ENCODE results near the gene YIPF3. TPM values are rescaled to one million over a fixed set of nuclear protein-coding genes. Genes with fewer than 3 reads are reported as not detected.

YIPF3 gene
- total and polyA plus RNA-seq, 9 of the 15 experiments (the other 6 are each of a cell fraction or from before 2014, with no cell fraction given), result 27.5 to 75.3 (median 57.6) TPM

DNA sequence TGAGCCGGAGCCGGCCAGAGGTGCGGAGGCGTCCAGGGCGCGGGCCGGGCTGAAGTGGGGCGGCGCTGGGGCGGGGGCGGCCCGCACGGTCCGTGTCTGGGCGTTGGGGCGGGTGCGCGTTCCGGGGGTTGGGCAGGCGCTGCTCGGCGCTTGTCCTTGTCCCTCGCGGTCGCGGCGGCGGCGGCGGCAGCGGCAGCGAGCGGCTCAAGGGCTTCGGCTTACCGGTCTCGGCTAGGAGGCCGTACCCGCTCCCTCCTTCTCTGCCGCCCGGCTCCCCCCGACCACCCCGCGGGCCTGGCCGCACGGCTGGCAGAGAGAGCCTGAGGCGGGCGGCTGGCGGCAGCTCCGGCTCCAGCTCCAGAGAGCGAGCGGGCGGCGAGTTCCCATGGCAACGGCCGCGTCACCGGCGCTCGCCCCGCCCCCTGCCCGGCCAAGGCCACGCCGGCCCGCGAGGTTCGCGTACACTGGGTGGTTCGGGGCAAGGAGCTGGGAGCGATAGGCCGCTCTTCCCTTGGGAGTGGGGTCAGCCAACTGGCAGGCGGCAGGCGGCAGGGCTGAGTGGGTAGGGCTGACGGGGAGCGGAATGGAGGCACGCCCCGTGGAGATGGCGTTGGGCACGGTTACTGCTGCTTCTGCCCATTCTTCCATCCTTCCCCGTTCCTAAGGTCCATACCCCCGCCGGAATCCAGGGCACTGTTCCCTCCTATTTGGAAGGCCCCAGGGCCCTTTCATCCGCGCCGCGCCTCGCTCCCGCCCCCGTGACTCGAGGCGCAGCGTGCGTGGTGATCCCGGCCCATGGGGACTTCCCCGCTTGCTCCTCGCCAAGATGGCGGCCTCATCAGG lies 6.5 kb downstream of the YIPF3 start, which contains the start of gene LRRC73 (continued):
- TF ChIP-seq, protein P1, sequence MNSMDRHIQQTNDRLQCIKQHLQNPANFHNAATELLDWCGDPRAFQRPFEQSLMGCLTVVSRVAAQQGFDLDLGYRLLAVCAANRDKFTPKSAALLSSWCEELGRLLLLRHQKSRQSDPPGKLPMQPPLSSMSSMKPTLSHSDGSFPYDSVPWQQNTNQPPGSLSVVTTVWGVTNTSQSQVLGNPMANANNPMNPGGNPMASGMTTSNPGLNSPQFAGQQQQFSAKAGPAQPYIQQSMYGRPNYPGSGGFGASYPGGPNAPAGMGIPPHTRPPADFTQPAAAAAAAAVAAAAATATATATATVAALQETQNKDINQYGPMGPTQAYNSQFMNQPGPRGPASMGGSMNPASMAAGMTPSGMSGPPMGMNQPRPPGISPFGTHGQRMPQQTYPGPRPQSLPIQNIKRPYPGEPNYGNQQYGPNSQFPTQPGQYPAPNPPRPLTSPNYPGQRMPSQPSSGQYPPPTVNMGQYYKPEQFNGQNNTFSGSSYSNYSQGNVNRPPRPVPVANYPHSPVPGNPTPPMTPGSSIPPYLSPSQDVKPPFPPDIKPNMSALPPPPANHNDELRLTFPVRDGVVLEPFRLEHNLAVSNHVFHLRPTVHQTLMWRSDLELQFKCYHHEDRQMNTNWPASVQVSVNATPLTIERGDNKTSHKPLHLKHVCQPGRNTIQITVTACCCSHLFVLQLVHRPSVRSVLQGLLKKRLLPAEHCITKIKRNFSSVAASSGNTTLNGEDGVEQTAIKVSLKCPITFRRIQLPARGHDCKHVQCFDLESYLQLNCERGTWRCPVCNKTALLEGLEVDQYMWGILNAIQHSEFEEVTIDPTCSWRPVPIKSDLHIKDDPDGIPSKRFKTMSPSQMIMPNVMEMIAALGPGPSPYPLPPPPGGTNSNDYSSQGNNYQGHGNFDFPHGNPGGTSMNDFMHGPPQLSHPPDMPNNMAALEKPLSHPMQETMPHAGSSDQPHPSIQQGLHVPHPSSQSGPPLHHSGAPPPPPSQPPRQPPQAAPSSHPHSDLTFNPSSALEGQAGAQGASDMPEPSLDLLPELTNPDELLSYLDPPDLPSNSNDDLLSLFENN (IDR thresholded peaks at IDR 0.05; ENCODE audit: low read depth in 2 of 2, low read length in 2 of 2), result no peak
- TF ChIP-seq ZFP30 (CRISPR knock-in tag; IDR thresholded peaks at IDR 0.05; ENCODE audit: borderline replicate concordance), result no peak
- TF ChIP-seq, protein P2, sequence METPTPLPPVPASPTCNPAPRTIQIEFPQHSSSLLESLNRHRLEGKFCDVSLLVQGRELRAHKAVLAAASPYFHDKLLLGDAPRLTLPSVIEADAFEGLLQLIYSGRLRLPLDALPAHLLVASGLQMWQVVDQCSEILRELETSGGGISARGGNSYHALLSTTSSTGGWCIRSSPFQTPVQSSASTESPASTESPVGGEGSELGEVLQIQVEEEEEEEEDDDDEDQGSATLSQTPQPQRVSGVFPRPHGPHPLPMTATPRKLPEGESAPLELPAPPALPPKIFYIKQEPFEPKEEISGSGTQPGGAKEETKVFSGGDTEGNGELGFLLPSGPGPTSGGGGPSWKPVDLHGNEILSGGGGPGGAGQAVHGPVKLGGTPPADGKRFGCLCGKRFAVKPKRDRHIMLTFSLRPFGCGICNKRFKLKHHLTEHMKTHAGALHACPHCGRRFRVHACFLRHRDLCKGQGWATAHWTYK (CRISPR knock-in tag; IDR thresholded peaks at IDR 0.05), result peak; percentile 48; the same call in 1 of the 2 replicates
- no peak for TF ChIP-seq NR2F6 (CRISPR knock-in tag; IDR thresholded peaks at IDR 0.05)
- peak; percentile 53; the same call in 1 of the 2 replicates for TF ChIP-seq ATF7 (IDR thresholded peaks at IDR 0.05)
- TF ChIP-seq SIRT6 (IDR thresholded peaks at IDR 0.05; ENCODE audit: low read depth, low read length), result no peak
- TF ChIP-seq, protein P3, sequence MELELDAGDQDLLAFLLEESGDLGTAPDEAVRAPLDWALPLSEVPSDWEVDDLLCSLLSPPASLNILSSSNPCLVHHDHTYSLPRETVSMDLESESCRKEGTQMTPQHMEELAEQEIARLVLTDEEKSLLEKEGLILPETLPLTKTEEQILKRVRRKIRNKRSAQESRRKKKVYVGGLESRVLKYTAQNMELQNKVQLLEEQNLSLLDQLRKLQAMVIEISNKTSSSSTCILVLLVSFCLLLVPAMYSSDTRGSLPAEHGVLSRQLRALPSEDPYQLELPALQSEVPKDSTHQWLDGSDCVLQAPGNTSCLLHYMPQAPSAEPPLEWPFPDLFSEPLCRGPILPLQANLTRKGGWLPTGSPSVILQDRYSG (tag; conservative IDR thresholded peaks at IDR 0.05; ENCODE audit: low read depth), result no peak
- no peak for TF ChIP-seq E2F3 (CRISPR knock-in tag; IDR thresholded peaks at IDR 0.05)
- TF ChIP-seq ZFP36 (IDR thresholded peaks at IDR 0.05; ENCODE audit: low read depth, low read length, partially characterized antibody), result no peak
- TF ChIP-seq MCM7 (IDR thresholded peaks at IDR 0.05), result no peak
- TF ChIP-seq SAP30 (IDR thresholded peaks at IDR 0.05; ENCODE audit: borderline replicate concordance, insufficient read depth, low read depth, low read length, poor library complexity, severe bottlenecking), result peak; percentile 74
